Measurements from ENCODE around the gene SLC16A7. TPM values are rescaled to one million over a fixed set of nuclear protein-coding genes. Genes with fewer than 3 reads are reported as not detected.
A peak's percentile ranks its signal among the peaks of the same experiment; 100 is the strongest.
"Not testable (repeated sequence)": the region's sequence is repeated elsewhere in the genome, so short reads cannot be mapped to it uniquely, and the experiment has no call there.

Gene SLC16A7
- total and polyA plus RNA-seq, 4 donors: 3.4 to 22.9 (median 11.4) TPM

DNA sequence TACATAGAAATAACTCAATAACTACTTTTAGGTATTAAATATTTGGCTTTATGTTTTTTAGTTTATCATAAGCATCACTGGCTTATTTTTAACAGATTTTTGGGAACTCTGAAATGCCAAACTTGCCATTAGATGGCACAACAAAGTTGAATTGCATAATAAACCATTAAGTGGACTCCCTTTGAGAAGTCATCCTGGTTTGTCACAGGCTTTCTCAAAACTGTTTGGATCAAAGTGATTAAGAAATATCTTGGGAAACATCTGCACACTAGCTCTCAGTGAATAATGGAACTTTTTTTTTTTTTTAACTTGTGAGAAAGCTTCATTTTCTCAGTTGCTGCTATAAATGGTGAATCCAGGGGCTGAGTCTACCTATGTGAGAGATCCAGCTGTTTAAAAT, 4.3 kb downstream of the SLC16A7 start:
- no peaks in the 10 kb centered on the region for H3K9me3 ChIP-seq (ENCODE audit: control insufficient read depth in 4 of 4, insufficient read depth in 3 of 4, low read length in 3 of 4)
- no peak overlapping the region for H3K27ac ChIP-seq (ENCODE audit: low read depth in 1 of 2, low read length in 1 of 2)
- DNase-seq (no peak), ATAC-seq (ENCODE audit: insufficient read depth, low FRiP score) (no peak)
- no peak overlapping the region for H3K9ac ChIP-seq (ENCODE audit: insufficient read depth in 1 of 2, low read length in 2 of 2)
- H3K4me3 ChIP-seq: no peak overlapping the region
- no peak for TF ChIP-seq CTCF (IDR thresholded peaks at IDR 0.05; ENCODE audit: control extremely low read depth, extremely low read depth)
- peaks cover 0 to 3% (median under 1%) of the 10 kb centered on the region in 4 donors for H3K36me3 ChIP-seq (ENCODE audit: control insufficient read depth in 4 of 4, insufficient read depth in 4 of 4, low read length in 4 of 4)
- H3K27me3 ChIP-seq (ENCODE audit: control insufficient read depth in 3 of 3, insufficient read depth in 3 of 3, low read length in 2 of 3): no peaks in the 10 kb centered on the region
- H3K4me1 ChIP-seq (ENCODE audit: control insufficient read depth in 5 of 5, insufficient read depth in 5 of 5, low read length in 5 of 5): peaks cover 0 to 9% (median 2%) of the 10 kb centered on the region in 5 donors

- Histone ChIP-seq H3K36me3 (ENCODE audit: control insufficient read depth in 4 of 4, insufficient read depth in 4 of 4, low read length in 4 of 4) (peaks cover 0 to 3% (median under 1%) of the 10 kb centered on the region in 4 donors), H3K9me3 (ENCODE audit: control insufficient read depth in 4 of 4, insufficient read depth in 3 of 4, low read length in 3 of 4) (no peaks in the 10 kb centered on the region), H3K4me1 (ENCODE audit: control insufficient read depth in 5 of 5, insufficient read depth in 5 of 5, low read length in 5 of 5) (peaks cover 0 to 7% (median 0%) of the 10 kb centered on the region in 5 donors), H3K9ac (ENCODE audit: insufficient read depth in 1 of 2, low read length in 2 of 2) (no peak overlapping the region), H3K27ac (ENCODE audit: low read depth in 1 of 2, low read length in 1 of 2) (no peak overlapping the region), H3K27me3 (ENCODE audit: control insufficient read depth in 3 of 3, insufficient read depth in 3 of 3, low read length in 2 of 3) (no peaks in the 10 kb centered on the region), H3K4me3 (no peak overlapping the region)
- ATAC-seq (ENCODE audit: insufficient read depth, low FRiP score) (no peak), DNase-seq (no peak)
- TF ChIP-seq CTCF (IDR thresholded peaks at IDR 0.05; ENCODE audit: control extremely low read depth, extremely low read depth): no peak
Measured at GRCh38 chr12:59603754-59604153, 7.9 kb downstream of the SLC16A7 start.

GRCh38 chr12:59612823-59613434, 17.1 kb downstream of the SLC16A7 start:
- H3K9me3 ChIP-seq (ENCODE audit: control insufficient read depth in 4 of 4, insufficient read depth in 3 of 4, low read length in 3 of 4); ATAC-seq (ENCODE audit: insufficient read depth, low FRiP score); H3K9ac ChIP-seq (ENCODE audit: insufficient read depth in 1 of 2, low read length in 2 of 2); DNase-seq; H3K4me3 ChIP-seq; H3K4me1 ChIP-seq (ENCODE audit: control insufficient read depth in 5 of 5, insufficient read depth in 5 of 5, low read length in 5 of 5); H3K27me3 ChIP-seq (ENCODE audit: control insufficient read depth in 3 of 3, insufficient read depth in 3 of 3, low read length in 2 of 3); H3K27ac ChIP-seq (ENCODE audit: low read depth in 1 of 2, low read length in 1 of 2): not testable (repeated sequence)
- peaks cover 0 to 10% (median 0%) of the 10 kb centered on the region in 4 donors for H3K36me3 ChIP-seq (ENCODE audit: control insufficient read depth in 4 of 4, insufficient read depth in 4 of 4, low read length in 4 of 4)
- WGBS, 2 donors: 59 to 83% methylated on average over 4 of the region's 4 CpGs

- peaks cover 0 to 4% (median 0%) of the 10 kb centered on the region in 5 donors for H3K4me1 ChIP-seq (ENCODE audit: control insufficient read depth in 5 of 5, insufficient read depth in 5 of 5, low read length in 5 of 5)
- no peak overlapping the region for H3K9ac ChIP-seq (ENCODE audit: insufficient read depth in 1 of 2, low read length in 2 of 2)
- H3K9me3 ChIP-seq (ENCODE audit: control insufficient read depth in 4 of 4, insufficient read depth in 3 of 4, low read length in 3 of 4): peaks cover 0 to 8% (median 5%) of the 10 kb centered on the region in 4 donors
- peaks cover 0 to 10% (median 0%) of the 10 kb centered on the region in 4 donors for H3K36me3 ChIP-seq (ENCODE audit: control insufficient read depth in 4 of 4, insufficient read depth in 4 of 4, low read length in 4 of 4)
- no peak for DNase-seq
- H3K27me3 ChIP-seq (ENCODE audit: control insufficient read depth in 3 of 3, insufficient read depth in 3 of 3, low read length in 2 of 3): no peaks in the 10 kb centered on the region
- peak overlapping the region in 1 of 2 donors; percentile 78 for H3K27ac ChIP-seq (ENCODE audit: low read depth in 1 of 2, low read length in 1 of 2)
- no peak for TF ChIP-seq CTCF (IDR thresholded peaks at IDR 0.05; ENCODE audit: control extremely low read depth, extremely low read depth)
- H3K4me3 ChIP-seq: no peak overlapping the region
- ATAC-seq (ENCODE audit: insufficient read depth, low FRiP score): no peak
Measured at GRCh38 chr12:59615392-59616165, 19.8 kb downstream of the SLC16A7 start.
